Hematopoietic multipotent progenitor cell treated with erythropoietin and hydrocortisone succinate and interleukin-3 and kit ligand, for 4 days (in vitro differentiated cells): ENCODE data around the gene C17orf78.
"Not testable (repeated sequence)": the region's sequence is repeated elsewhere in the genome, so short reads cannot be mapped to it uniquely, and the experiment has no call there.

ENCODE experiments used
- DNase-seq: peaks from one replicate; pipeline ENCODE4 v3.0.0-alpha.2; 2015

Gene C17orf78

DNA sequence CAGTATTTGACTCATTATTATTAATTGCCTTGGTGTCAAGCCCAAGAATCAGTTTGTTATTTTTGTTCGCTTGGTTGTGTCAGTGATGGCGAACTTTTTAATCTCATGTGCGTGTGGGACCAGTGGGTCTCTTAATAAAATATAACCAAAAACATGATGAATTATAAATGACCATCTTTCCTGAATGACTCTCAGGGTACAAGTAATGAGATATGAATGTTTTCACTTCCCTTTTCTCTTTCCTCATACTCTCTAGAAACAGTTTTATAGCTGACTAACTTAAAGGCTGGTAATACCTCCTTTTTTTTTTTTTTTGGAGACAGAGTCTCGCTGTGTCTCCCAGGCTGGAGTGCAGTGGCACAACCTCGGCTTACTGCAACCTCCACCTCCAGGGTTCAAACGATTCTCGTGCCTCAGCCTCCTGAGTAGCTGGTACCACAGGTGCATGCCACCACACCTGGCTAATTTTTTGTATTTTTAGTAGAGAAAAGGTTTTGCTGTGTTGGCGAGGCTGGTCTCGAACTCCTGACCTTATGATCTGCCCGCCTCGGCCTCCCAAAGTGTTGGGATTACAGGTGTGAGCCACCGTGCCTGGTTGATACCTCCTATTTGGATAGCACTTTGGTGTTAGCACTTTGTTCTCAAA, 65.7 kb downstream of the C17orf78 start:
- not testable (repeated sequence) for DNase-seq
